ENCODE data around the gene GLP1R.

Gene GLP1R

DNA sequence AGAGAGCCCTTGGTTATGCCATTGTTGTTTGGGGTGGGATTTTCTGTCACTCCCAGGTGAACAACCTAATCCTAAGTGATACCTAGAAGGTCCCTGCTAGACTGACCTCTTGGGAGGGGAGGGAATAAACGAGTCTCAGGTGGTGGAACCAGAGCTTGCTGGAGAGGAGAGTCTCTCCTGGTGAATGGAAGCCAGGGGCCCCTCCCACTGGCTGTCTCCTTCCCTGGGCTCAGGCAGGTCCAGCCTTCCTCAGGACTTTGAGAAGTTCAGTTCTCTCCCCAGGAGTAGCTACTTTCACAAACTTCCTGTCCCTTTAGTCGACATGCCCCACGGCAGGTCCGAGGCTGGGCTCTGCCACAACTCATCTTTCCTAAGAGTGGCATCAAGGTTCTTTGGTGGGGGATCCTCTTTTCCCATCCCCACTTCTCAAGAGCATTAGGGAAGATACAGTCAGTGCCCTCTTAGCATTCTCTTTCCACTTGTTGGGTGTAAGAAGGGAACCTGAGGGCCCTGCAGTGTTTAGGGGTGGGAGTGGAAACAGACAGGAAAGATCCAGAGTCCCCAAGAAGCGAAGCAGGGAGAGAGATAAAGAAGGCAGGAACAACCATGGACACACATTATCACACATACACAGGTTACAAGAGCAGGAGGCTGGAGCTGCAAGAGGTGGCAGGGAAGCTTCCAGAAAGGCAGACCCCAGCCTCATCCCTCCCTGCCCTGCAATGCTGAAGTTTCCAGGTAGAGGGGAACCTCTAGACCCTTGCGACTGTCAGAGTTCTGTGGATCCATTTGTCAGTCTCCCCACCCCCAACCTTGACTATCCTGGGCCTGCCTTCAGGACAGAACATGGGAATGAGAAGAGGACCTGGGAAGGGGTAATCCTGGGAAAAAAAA lies 900 bp upstream of the GLP1R start:
- H3K4me1 ChIP-seq (ENCODE audit: control insufficient read depth, insufficient read depth, low read length): no peaks in the 10 kb centered on the region
- no peak overlapping the region for H3K4me2 ChIP-seq (ENCODE audit: low read length)
- no peaks in the 10 kb centered on the region for H3K9me3 ChIP-seq (replicated peaks; ENCODE audit: low read length)
- H3K9ac ChIP-seq (ENCODE audit: low read depth, low read length): no peak overlapping the region
- H3K36me3 ChIP-seq (ENCODE audit: insufficient read depth, low read length): no peaks in the 10 kb centered on the region
- no peak overlapping the region for H3K4me3 ChIP-seq (ENCODE audit: low read length)
- peaks cover 42% of the 10 kb centered on the region for H3K27me3 ChIP-seq (ENCODE audit: control insufficient read depth, insufficient read depth, low read length)

DNA sequence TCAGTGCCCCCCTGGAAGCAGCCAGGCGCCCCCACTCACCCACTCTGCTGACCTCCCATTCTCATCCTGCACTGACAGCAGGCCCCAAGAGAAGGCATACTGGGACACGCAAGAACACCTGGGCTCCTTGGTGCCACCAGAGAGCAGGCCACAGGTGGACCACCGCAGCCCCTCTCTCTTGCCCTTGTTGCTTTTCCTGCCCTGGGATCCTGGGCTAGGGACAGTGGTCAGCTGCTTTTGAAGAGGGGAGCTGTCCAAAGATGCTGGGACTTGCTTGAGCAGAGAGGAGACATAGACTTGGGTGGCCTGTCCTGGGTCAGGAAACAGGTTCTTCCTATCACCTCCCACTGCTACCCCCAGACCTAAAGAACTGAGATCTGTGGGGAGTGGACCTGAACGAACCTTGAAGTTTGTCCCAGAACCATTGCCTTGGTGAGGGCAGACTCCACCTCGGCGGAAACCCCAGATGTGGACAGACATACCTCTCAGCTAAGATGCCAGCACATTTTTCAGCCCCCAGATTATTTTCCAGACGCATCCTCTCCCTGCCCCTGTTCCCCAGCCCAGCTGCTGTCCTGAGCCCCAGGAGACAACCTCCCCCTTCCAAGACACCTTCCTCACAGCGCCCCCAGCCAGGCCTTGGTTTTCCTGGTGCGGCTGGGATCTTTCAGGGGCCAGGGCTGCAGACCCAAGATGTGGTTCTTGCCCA lies 1.1 kb downstream of the GLP1R start:
- H3K4me2 ChIP-seq (ENCODE audit: low read length): no peak overlapping the region
- no peak overlapping the region for H3K4me3 ChIP-seq (ENCODE audit: low read length)
- H3K4me1 ChIP-seq (ENCODE audit: control insufficient read depth, insufficient read depth, low read length): no peaks in the 10 kb centered on the region
- no peaks in the 10 kb centered on the region for H3K36me3 ChIP-seq (ENCODE audit: insufficient read depth, low read length)
- H3K27me3 ChIP-seq (ENCODE audit: control insufficient read depth, insufficient read depth, low read length): peaks cover 42% of the 10 kb centered on the region
- no peak overlapping the region for H3K9ac ChIP-seq (ENCODE audit: low read depth, low read length)
- no peaks in the 10 kb centered on the region for H3K9me3 ChIP-seq (replicated peaks; ENCODE audit: low read length)

DNA sequence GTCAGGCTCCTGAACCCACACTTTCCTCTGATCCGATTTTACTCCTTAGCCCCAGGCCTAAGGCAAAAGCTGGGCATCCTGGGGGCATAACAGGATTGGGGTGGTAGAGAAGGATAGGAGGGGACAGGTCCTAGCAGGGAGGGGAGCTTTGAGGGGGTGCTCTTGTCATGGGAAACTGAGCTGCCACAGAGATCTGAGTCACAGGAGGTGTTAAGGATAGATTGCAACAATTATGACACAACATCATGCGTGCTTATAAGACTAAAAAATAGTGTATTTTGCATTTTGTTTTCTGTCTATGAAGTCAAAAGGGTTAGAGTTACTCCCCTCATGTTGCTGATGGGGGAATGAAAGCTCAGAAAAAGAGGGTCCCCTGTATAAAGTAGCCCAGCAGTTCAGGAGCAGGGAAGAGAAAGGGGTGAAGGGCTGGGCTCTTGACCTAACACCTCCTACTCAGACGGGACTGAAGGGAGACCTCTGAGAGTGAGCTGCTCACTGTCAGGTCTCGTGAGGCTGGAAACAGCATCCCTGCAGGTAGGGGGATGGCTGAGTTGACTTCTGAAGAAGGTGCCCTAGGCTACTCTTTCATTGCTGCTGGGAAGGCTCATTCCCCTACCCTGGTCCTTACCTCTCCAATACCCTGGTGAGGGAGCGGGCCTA lies 2.0 kb downstream of the GLP1R start:
- Histone ChIP-seq H3K9ac (ENCODE audit: low read depth, low read length) (no peak overlapping the region), H3K27me3 (ENCODE audit: control insufficient read depth, insufficient read depth, low read length) (peaks cover 42% of the 10 kb centered on the region), H3K4me1 (ENCODE audit: control insufficient read depth, insufficient read depth, low read length) (no peaks in the 10 kb centered on the region), H3K4me3 (ENCODE audit: low read length) (no peak overlapping the region), H3K4me2 (ENCODE audit: low read length) (no peak overlapping the region), H3K36me3 (ENCODE audit: insufficient read depth, low read length) (no peaks in the 10 kb centered on the region), H3K9me3 (replicated peaks; ENCODE audit: low read length) (no peaks in the 10 kb centered on the region)

DNA sequence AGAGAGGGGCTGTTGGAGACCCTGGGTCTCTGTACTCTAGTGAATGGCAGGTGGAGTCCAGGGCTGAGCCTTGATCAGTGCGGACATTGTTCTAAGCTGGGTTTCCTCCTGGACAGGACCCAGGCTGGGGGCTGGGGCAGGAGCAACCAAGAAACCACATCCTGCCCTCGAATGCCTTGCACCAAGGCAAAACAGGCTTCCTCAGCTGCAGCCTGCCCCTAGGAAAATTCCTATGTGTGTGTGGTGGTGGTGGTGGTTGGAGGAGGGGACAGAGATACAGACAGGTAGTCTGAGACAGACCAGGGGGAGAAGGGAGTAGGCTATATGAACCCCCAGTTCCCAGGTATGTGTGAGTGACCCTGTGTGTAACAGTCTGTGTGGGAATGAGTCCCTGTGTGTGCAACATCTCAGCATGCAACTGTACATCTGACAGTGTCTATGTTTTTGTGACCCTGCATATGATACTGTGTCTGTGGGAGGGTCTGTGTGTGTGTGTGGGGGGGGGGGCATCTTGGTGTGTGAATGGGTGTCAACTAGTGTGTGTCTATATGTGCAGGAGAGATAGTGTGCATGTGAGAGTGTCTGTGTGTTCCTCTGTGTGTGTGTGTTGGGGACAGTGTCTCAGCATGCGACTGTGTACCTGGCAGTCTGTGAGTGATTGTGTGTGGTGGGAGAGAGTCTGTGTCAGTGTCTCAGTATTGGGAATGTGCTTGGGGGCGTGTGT lies 3.0 kb downstream of the GLP1R start:
- Histone ChIP-seq H3K4me1 (ENCODE audit: control insufficient read depth, insufficient read depth, low read length) (no peaks in the 10 kb centered on the region), H3K27me3 (ENCODE audit: control insufficient read depth, insufficient read depth, low read length) (peaks cover 42% of the 10 kb centered on the region), H3K9me3 (replicated peaks; ENCODE audit: low read length) (no peaks in the 10 kb centered on the region), H3K4me2 (ENCODE audit: low read length) (no peak overlapping the region), H3K4me3 (ENCODE audit: low read length) (no peak overlapping the region), H3K36me3 (ENCODE audit: insufficient read depth, low read length) (no peaks in the 10 kb centered on the region), H3K9ac (ENCODE audit: low read depth, low read length) (no peak overlapping the region)

DNA sequence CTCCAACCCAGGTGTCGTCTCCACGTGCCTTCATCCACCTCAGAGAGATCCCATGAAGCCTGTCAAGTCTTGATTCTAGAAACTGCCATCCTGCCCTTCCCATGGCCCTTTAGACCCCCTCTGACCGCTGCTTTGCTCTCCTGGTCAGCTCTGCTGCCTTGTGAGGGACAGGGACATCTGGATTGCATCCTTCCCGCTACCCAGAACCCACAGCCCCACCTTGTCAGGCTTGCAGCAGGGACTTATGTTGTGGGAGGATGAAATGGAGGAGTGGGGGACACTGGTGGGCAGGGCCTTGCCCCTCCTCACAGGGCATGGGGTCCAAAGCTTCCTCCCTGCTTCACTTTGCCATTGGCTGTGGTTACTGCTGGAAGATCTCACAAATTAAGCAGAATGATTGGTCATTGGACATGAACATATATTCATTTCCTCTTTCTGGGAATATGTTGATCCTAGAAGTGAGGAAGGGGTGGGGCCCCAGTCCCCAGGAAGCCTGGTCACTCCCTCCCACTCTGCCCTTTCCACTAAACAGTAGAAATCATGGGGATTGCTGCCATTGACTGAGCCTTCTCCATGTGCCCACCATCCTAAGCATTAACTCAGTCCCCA lies 4.5 kb downstream of the GLP1R start:
- no peak overlapping the region for H3K4me2 ChIP-seq (ENCODE audit: low read length)
- no peaks in the 10 kb centered on the region for H3K36me3 ChIP-seq (ENCODE audit: insufficient read depth, low read length)
- no peaks in the 10 kb centered on the region for H3K9me3 ChIP-seq (replicated peaks; ENCODE audit: low read length)
- peaks cover 27% of the 10 kb centered on the region for H3K27me3 ChIP-seq (ENCODE audit: control insufficient read depth, insufficient read depth, low read length)
- H3K4me3 ChIP-seq (ENCODE audit: low read length): no peak overlapping the region
- no peaks in the 10 kb centered on the region for H3K4me1 ChIP-seq (ENCODE audit: control insufficient read depth, insufficient read depth, low read length)
- H3K9ac ChIP-seq (ENCODE audit: low read depth, low read length): no peak overlapping the region

DNA sequence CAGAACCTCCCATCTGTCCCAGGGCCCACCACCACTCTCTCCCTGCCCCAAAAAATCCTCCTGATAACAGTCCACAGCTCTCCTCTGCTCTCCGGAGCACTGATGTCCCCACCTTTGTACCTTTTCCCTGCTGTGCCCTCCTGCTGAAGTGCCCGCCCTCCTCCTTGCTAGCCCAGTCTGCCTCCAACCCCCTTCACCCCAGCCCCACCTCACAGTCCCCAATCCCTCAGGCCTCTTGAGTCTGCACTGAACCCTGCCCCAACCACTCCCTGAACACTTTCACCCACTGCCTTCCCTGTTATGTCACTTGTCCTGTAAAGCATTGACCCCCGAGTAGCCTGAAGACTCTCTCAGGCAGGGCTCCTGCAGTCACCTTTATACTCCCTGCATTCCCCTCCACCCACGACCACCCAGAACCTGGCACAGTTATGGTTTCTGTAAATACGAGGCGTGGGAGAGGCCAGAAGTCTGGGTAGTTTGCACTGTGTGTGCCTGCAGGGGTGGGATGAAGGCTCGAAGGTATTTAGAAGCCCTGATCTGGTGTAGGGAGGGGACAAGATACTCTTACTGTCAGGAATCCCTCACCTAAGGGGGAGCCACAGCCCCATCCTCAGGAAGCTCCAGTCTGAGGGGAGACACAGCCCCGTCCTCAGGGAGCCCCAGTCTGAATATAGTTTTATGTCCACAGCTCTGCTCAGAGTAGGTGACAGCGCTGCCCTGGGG lies 5.4 kb downstream of the GLP1R start:
- peaks cover 24% of the 10 kb centered on the region for H3K27me3 ChIP-seq (ENCODE audit: control insufficient read depth, insufficient read depth, low read length)
- H3K4me2 ChIP-seq (ENCODE audit: low read length): no peak overlapping the region
- H3K9ac ChIP-seq (ENCODE audit: low read depth, low read length): no peak overlapping the region

DNA sequence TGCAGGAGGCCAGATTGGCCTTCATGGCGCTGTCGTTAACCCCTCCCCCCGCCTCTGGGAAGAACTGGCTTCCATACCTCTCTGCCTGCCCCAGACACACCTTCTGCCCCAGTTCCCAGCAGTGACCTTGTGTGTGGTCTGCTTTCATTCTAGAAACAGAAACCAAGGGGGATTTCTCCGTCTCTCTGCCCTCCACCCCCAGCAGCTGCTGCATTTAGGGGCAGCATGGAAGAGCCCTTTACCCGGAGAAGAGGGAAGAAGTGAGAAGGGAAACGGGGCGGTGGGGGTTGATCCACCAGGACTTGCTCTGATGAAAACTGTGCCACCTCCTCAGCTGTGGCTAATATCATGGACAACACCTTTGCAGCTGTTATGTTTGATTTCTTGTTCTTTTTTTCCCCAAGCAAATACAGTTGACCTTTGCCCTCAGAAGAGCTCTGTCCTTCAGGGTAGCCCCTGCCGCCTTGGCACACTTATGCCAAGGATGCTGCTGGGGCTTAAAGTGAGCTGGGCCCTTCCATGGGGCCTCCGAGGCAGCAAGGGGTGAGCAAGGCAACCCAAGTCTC lies 6.1 kb downstream of the GLP1R start:
- H3K36me3 ChIP-seq (ENCODE audit: insufficient read depth, low read length): no peaks in the 10 kb centered on the region
- H3K4me1 ChIP-seq (ENCODE audit: control insufficient read depth, insufficient read depth, low read length): no peaks in the 10 kb centered on the region
- peaks cover 18% of the 10 kb centered on the region for H3K27me3 ChIP-seq (ENCODE audit: control insufficient read depth, insufficient read depth, low read length)
- no peak overlapping the region for H3K9ac ChIP-seq (ENCODE audit: low read depth, low read length)
- H3K4me2 ChIP-seq (ENCODE audit: low read length): no peak overlapping the region
- H3K4me3 ChIP-seq (ENCODE audit: low read length): no peak overlapping the region
- no peaks in the 10 kb centered on the region for H3K9me3 ChIP-seq (replicated peaks; ENCODE audit: low read length)

More for the DNA sequence above, 5.4 kb downstream of the GLP1R start:
- no peaks in the 10 kb centered on the region for H3K4me1 ChIP-seq (ENCODE audit: control insufficient read depth, insufficient read depth, low read length)
- H3K36me3 ChIP-seq (ENCODE audit: insufficient read depth, low read length): no peaks in the 10 kb centered on the region
- no peak overlapping the region for H3K4me3 ChIP-seq (ENCODE audit: low read length)
- no peaks in the 10 kb centered on the region for H3K9me3 ChIP-seq (replicated peaks; ENCODE audit: low read length)

DNA sequence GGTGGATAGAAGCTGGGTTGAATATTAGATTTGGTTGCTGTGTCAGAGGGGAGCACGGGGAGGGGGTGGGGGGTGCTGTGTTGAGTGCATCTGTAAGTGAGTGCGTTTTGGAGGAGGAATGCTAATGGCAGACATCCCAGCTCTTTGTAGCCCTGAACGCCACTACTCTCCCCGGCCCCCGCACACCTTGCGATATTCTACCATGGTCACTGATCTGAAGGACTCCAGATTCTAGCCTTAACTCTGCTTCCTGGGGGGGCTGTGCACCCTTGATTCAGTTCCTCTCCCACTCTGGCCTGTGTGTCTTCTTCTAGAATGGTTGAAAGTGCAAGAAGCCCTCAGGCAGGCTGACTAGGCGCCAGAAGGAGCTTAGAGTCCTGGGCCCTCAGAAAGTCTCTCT lies 7.1 kb downstream of the GLP1R start:
- peaks cover 16% of the 10 kb centered on the region for H3K27me3 ChIP-seq (ENCODE audit: control insufficient read depth, insufficient read depth, low read length)
- H3K36me3 ChIP-seq (ENCODE audit: insufficient read depth, low read length): no peaks in the 10 kb centered on the region
- no peak overlapping the region for H3K4me3 ChIP-seq (ENCODE audit: low read length)
- H3K9ac ChIP-seq (ENCODE audit: low read depth, low read length): no peak overlapping the region
- H3K4me2 ChIP-seq (ENCODE audit: low read length): no peak overlapping the region
- no peaks in the 10 kb centered on the region for H3K4me1 ChIP-seq (ENCODE audit: control insufficient read depth, insufficient read depth, low read length)
- H3K9me3 ChIP-seq (replicated peaks; ENCODE audit: low read length): no peaks in the 10 kb centered on the region

DNA sequence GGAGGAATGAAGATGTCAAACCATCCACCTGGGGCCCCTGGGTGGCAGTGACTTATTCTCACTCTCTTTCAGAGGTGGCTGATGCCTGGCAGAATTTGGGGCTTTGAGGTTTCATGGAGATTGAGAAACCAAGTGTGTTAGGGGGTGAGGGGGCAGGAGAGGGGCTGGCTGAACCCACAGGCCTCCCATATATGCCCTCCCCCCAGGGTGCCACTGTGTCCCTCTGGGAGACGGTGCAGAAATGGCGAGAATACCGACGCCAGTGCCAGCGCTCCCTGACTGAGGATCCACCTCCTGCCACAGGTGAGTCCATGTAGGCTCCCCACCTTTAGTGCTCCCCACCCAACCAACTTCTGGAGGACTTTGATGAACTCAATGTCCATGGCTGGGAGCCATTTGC lies 7.6 kb downstream of the GLP1R start:
- Histone ChIP-seq H3K27me3 (ENCODE audit: control insufficient read depth, insufficient read depth, low read length) (peaks cover 17% of the 10 kb centered on the region), H3K9ac (ENCODE audit: low read depth, low read length) (no peak overlapping the region)

DNA sequence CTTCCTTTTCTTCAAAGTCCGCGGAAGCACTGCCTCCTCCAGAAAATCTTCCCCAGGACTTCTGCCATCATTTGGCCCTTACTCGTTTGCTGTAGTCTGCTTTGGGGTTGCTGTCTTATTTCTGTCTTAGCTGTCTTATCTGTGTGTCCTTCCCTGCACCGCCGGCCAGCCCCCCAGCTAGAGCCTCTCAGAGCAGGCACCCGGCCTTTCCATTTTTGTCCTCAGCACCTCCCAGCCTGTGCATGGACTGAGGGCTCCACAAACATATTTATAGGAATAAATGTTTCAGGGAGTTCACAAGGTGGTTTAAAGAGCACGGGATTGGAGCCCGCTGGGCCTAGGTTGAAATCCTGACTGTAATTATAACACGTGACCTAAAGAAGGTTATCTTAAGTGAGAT lies 8.1 kb downstream of the GLP1R start:
- Histone ChIP-seq H3K9me3 (replicated peaks; ENCODE audit: low read length) (no peaks in the 10 kb centered on the region), H3K4me1 (ENCODE audit: control insufficient read depth, insufficient read depth, low read length) (no peaks in the 10 kb centered on the region), H3K36me3 (ENCODE audit: insufficient read depth, low read length) (no peaks in the 10 kb centered on the region), H3K27me3 (ENCODE audit: control insufficient read depth, insufficient read depth, low read length) (peaks cover 16% of the 10 kb centered on the region), H3K9ac (ENCODE audit: low read depth, low read length) (no peak overlapping the region), H3K4me2 (ENCODE audit: low read length) (no peak overlapping the region), H3K4me3 (ENCODE audit: low read length) (no peak overlapping the region)

More for the DNA sequence above, 7.6 kb downstream of the GLP1R start:
- no peak overlapping the region for H3K4me2 ChIP-seq (ENCODE audit: low read length)
- H3K36me3 ChIP-seq (ENCODE audit: insufficient read depth, low read length): no peaks in the 10 kb centered on the region
- H3K4me3 ChIP-seq (ENCODE audit: low read length): no peak overlapping the region
- H3K4me1 ChIP-seq (ENCODE audit: control insufficient read depth, insufficient read depth, low read length): no peaks in the 10 kb centered on the region
- no peaks in the 10 kb centered on the region for H3K9me3 ChIP-seq (replicated peaks; ENCODE audit: low read length)

All from skeletal muscle satellite cell (primary cell).